HCT116 (cell line): ENCODE data around the gene TMEM116. TPM values are rescaled to one million over a fixed set of nuclear protein-coding genes. Genes with fewer than 3 reads are reported as not detected.

Source experiments
- ATAC-seq: fragments of 200-7000 bp; cut with Tn5 transposase; 2 replicates; pipeline ENCODE4 v1.9.1; 2020; ENCODE audit warnings: mild to moderate bottlenecking, moderate library complexity
- BruUV-seq: library from RNA; stranded (reverse); fragments of 400-500 nt; replicated peaks from 2 replicates; lab custom pipeline; 2021; lab: Mats Ljungman, UMichigan
- CTCF ChIA-PET: fragments of 300-600 bp; sonication (Branson Sonifier 250); formaldehyde crosslinking; loops from one replicate; lab custom pipeline; 2021; ENCODE audit warnings: antibody characterized with exemption; lab: Charles Lee
- POLR2A ChIA-PET: fragments of 300-600, 350-600 bp; sonication (Branson Sonifier 250); formaldehyde crosslinking; loops from one replicate; lab custom pipeline; 2021; ENCODE audit warnings: antibody characterized with exemption; lab: Charles Lee
- RAD21 ChIA-PET, 2 experiments: fragments of 300-600 bp; sonication (Branson Sonifier 250); formaldehyde crosslinking; loops; one replicate each; lab custom pipeline; 2023; ENCODE audit warnings: low total read pairs in 2 of 2; ENCODE audit not compliant: uncharacterized antibody in 2 of 2, unreplicated experiment in 2 of 2, low non-redundant PET in 1 of 2; lab: Charles Lee
- DNase-seq: peaks from one replicate; pipeline ENCODE4 v3.0.0-alpha.2; 2010; ENCODE audit warnings: low read depth, low spot score
- H2AFZ ChIP-seq: fragments of 200-600 bp; shearing (Covaris generic), sonication (generic); 2 replicates; pipeline ENCODE4 v1.6.1; 2017; ENCODE audit warnings: low read depth, mixed run types, mixed read lengths, antibody characterized with exemption, low read length; ENCODE audit not compliant: poor library complexity, severe bottlenecking
- H3K27ac ChIP-seq: 2 replicates; pipeline ENCODE4 v1.5.1; 2012; ENCODE audit warnings: low read depth, low read length
- H3K27me3 ChIP-seq: fragments of 200-600 bp; sonication (generic); 2 replicates; pipeline ENCODE4 v1.6.1; 2016; ENCODE audit warnings: mixed run types, low read length, mixed read lengths; ENCODE audit not compliant: insufficient read depth
- H3K36me3 ChIP-seq, 2 experiments: fragments of 200-500 bp in 1 of 2; fragments of 200-600 bp in 1 of 2; sonication (Bioruptor generic) in 1 of 2; sonication (generic) in 1 of 2; 2 replicates each; pipeline versions ENCODE4 v1.5.1 to v1.6.1; 2014 to 2016; ENCODE audit warnings: low read length in 2 of 2, inconsistent platforms in 1 of 2, mixed read lengths in 1 of 2, mixed run types in 1 of 2; ENCODE audit not compliant: insufficient read depth in 2 of 2, control insufficient read depth in 1 of 2
- H3K4me1 ChIP-seq, 2 experiments: fragments of 200-600 bp in 1 of 2; sonication (generic) in 1 of 2; 2 replicates each; pipeline versions ENCODE4 v1.5.1 to v1.6.1; 2012 to 2017; ENCODE audit warnings: low read length in 2 of 2, inconsistent platforms in 1 of 2, mild to moderate bottlenecking in 1 of 2, mixed read lengths in 1 of 2, mixed run types in 1 of 2, moderate library complexity in 1 of 2; ENCODE audit not compliant: insufficient read depth in 2 of 2, control insufficient read depth in 1 of 2
- H3K4me2 ChIP-seq: fragments of 200-600 bp; sonication (generic); 2 replicates; pipeline ENCODE4 v1.6.1; 2017; ENCODE audit warnings: mixed run types, low read length, mixed read lengths
- H3K4me3 ChIP-seq, 2 experiments: fragments of 200-600 bp in 1 of 2; sonication (generic) in 1 of 2; replicated peaks in 1 of 2; 2 replicates each; pipeline ENCODE4 v1.5.1; 2011 to 2016; ENCODE audit warnings: low read length in 2 of 2, control low read depth in 1 of 2, low read depth in 1 of 2, mild to moderate bottlenecking in 1 of 2, mixed read lengths in 1 of 2, mixed run types in 1 of 2
- H3K79me2 ChIP-seq: fragments of 200-600 bp; sonication (generic); 2 replicates; pipeline ENCODE4 v1.6.1; 2017; ENCODE audit warnings: mild to moderate bottlenecking, mixed run types, low read length, moderate library complexity, mixed read lengths; ENCODE audit not compliant: insufficient read depth
- H3K9ac ChIP-seq: fragments of 200-600 bp; sonication (generic); 2 replicates; pipeline ENCODE4 v1.6.1; 2016; ENCODE audit warnings: low read length, mixed read lengths
- H3K9me2 ChIP-seq: fragments of 200-600 bp; sonication (generic), shearing (Covaris generic); 2 replicates; pipeline ENCODE4 v1.6.1; 2017; ENCODE audit warnings: mixed run types, mild to moderate bottlenecking, moderate library complexity; ENCODE audit not compliant: insufficient read depth
- H3K9me3 ChIP-seq, 2 experiments: fragments of 200-500 bp in 1 of 2; fragments of 200-600 bp in 1 of 2; sonication (Bioruptor generic) in 1 of 2; sonication (generic) in 1 of 2; 2 replicates each; pipeline ENCODE4 v1.6.1; 2014 to 2017; ENCODE audit warnings: low read length in 2 of 2, mixed read lengths in 2 of 2, inconsistent platforms in 1 of 2, low read depth in 1 of 2, mild to moderate bottlenecking in 1 of 2, mixed run types in 1 of 2, moderate library complexity in 1 of 2; ENCODE audit not compliant: control insufficient read depth in 1 of 2, insufficient read depth in 1 of 2
- H4K20me1 ChIP-seq: fragments of 200-600 bp; sonication (generic), shearing (Covaris generic); 2 replicates; pipeline ENCODE4 v1.6.1; 2017; ENCODE audit warnings: mixed run types, mild to moderate bottlenecking, moderate library complexity; ENCODE audit not compliant: insufficient read depth
- CEBPB ChIP-seq: IDR thresholded peaks from 2 replicates; pipeline ENCODE4 v1.6.1; 2012; ENCODE audit warnings: low read depth
- EZH2phosphoT487 ChIP-seq: fragments of 200-600 bp; IDR thresholded peaks from 2 replicates; pipeline ENCODE4 v1.6.1; 2018; ENCODE audit warnings: antibody characterized with exemption, borderline replicate concordance
- FOSL1 ChIP-seq: IDR thresholded peaks from 2 replicates; pipeline ENCODE4 v1.6.1; 2012; ENCODE audit warnings: low read depth
- POLR2A ChIP-seq: IDR thresholded peaks from 2 replicates; pipeline ENCODE4 v1.7.0; 2011; ENCODE audit warnings: borderline replicate concordance; ENCODE audit not compliant: insufficient read depth, insufficient read length; ENCODE audit errors: extremely low read depth
- POLR2AphosphoS5 ChIP-seq: IDR thresholded peaks from 2 replicates; pipeline ENCODE4 v1.6.1; 2011; ENCODE audit warnings: mild to moderate bottlenecking, low read depth, low read length, moderate library complexity
- SIN3A ChIP-seq: IDR thresholded peaks from 2 replicates; pipeline ENCODE4 v1.6.1; 2012; ENCODE audit warnings: low read depth
- SP1 ChIP-seq: IDR thresholded peaks from 2 replicates; pipeline ENCODE4 v1.6.1; 2012; ENCODE audit warnings: low read depth
- TCF7L2 ChIP-seq: IDR thresholded peaks from 2 replicates; pipeline ENCODE4 v1.7.0; 2011; ENCODE audit warnings: borderline replicate concordance, inconsistent platforms; ENCODE audit not compliant: insufficient read depth, insufficient read length; ENCODE audit errors: extremely low read depth
- YY1 ChIP-seq: IDR thresholded peaks from 2 replicates; pipeline ENCODE4 v1.6.1; 2011; ENCODE audit warnings: low read length, low read depth, moderate library complexity, mild to moderate bottlenecking; ENCODE audit not compliant: insufficient replicate concordance; ENCODE audit errors: extremely low read depth
- ZBTB33 ChIP-seq: IDR thresholded peaks from 2 replicates; pipeline ENCODE4 v1.6.1; 2011; ENCODE audit warnings: mild to moderate bottlenecking, low read length, moderate library complexity; ENCODE audit not compliant: insufficient replicate concordance; ENCODE audit errors: extremely low read depth
- intact Hi-C: fragments of 100-400 bp; cut with micrococcal nuclease; formaldehyde crosslinking; loops from 2 replicates; pipeline ENCODE4 v1.10.0; 2022
- total RNA-seq: library from RNA; stranded (reverse); gene quantifications from one replicate; pipeline ENCODE4 v1.2.1, GENCODE V29; 2021; ENCODE audit not compliant: unreplicated experiment
- TF ChIP-seq, protein P1 (sequence below): IDR thresholded peaks from 2 replicates; pipeline ENCODE4 v1.6.1; 2012
- TF ChIP-seq, protein P2 (sequence below), 3 experiments: fragments of 200-600 bp in 1 of 3; sonication (generic) in 1 of 3; IDR thresholded peaks in 2 of 3; conservative IDR thresholded peaks in 1 of 3; 2 replicates each; pipeline ENCODE4 v1.5.1; 2012 to 2017; ENCODE audit warnings: low read depth in 2 of 3, low read length in 2 of 3, antibody characterized with exemption in 1 of 3, borderline replicate concordance in 1 of 3, control low read depth in 1 of 3, mild to moderate bottlenecking in 1 of 3, mixed read lengths in 1 of 3, mixed run types in 1 of 3, moderate library complexity in 1 of 3; ENCODE audit not compliant: insufficient read depth in 1 of 3

The TMEM116 gene
- total RNA-seq, 1 experiment from 2014 or later: 6.8 TPM

DNA sequence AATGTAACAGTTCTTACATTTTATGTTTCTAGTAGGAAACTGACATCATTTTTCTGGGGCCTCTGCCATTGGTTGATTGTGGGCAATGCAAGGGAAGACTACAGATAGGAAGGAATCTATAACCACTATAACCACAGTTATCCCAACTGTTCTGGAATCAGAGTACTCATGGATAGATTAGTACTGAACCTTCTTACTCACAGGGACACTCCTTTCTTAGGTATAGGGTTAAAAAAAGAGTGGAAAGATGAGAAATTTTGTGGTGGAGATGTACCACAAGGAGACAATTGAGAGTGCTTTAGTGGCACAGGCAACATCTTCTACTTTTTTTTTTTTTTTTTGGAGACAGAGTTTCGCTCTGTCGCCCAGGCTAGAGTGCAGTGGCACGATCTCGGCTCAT is 21.0 kb downstream of the TMEM116 start:
- H3K9me2 ChIP-seq: no peaks in the 10 kb centered on the region
- H2AFZ ChIP-seq: no peak overlapping the region
- 0 out of 4 replicates have a peak, but pooled peaks cover 0 to 2% of the 10 kb centered on the region in 2 experiments for H3K4me1 ChIP-seq
- H3K79me2 ChIP-seq: no peaks in the 10 kb centered on the region
- intact Hi-C loops: no loop called here
- no peak for ATAC-seq
- H3K9me3 ChIP-seq: no peaks in the 10 kb centered on the region
- POLR2A ChIA-PET: no interaction called here
- no peak for TF ChIP-seq POLR2AphosphoS5
- TF ChIP-seq SP1: no peak
- TF ChIP-seq ZBTB33: no peak
- TF ChIP-seq SIN3A: no peak
- TF ChIP-seq, protein P1, sequence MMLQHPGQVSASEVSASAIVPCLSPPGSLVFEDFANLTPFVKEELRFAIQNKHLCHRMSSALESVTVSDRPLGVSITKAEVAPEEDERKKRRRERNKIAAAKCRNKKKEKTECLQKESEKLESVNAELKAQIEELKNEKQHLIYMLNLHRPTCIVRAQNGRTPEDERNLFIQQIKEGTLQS: no peak
- no peak for TF ChIP-seq YY1
- TF ChIP-seq TCF7L2: no peak
- TF ChIP-seq POLR2A: no peak
- no peak for TF ChIP-seq EZH2phosphoT487
- TF ChIP-seq FOSL1: no peak
- TF ChIP-seq, protein P2, sequence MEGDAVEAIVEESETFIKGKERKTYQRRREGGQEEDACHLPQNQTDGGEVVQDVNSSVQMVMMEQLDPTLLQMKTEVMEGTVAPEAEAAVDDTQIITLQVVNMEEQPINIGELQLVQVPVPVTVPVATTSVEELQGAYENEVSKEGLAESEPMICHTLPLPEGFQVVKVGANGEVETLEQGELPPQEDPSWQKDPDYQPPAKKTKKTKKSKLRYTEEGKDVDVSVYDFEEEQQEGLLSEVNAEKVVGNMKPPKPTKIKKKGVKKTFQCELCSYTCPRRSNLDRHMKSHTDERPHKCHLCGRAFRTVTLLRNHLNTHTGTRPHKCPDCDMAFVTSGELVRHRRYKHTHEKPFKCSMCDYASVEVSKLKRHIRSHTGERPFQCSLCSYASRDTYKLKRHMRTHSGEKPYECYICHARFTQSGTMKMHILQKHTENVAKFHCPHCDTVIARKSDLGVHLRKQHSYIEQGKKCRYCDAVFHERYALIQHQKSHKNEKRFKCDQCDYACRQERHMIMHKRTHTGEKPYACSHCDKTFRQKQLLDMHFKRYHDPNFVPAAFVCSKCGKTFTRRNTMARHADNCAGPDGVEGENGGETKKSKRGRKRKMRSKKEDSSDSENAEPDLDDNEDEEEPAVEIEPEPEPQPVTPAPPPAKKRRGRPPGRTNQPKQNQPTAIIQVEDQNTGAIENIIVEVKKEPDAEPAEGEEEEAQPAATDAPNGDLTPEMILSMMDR (IDR thresholded peaks at IDR 0.05 in 2 of 3, conservative IDR thresholded peaks at IDR 0.05 in 1 of 3; ENCODE audit: borderline replicate concordance in 1 of 3, insufficient read depth in 1 of 3, low read depth in 2 of 3, low read length in 2 of 3): no peak
- no peak for TF ChIP-seq CEBPB
- TF ChIP-seq, all 23 proteins: peak for 0
- Histone ChIP-seq H4K20me1 (no peaks in the 10 kb centered on the region), H3K27me3 (no peaks in the 10 kb centered on the region), H3K27ac (no peak overlapping the region), H3K4me3 (no peak overlapping the region), H3K4me2 (no peak overlapping the region), H3K36me3 (no peaks in the 10 kb centered on the region), H3K9ac (no peak overlapping the region)
- DNase-seq: no peak
- RAD21 ChIA-PET: no interaction called here
- CTCF ChIA-PET: no interaction called here
- BruUV-seq: no TSS peak
